ENCODE measurements around the gene KAT8. TPM values are rescaled to one million over a fixed set of nuclear protein-coding genes. Genes with fewer than 3 reads are reported as not detected.

Gene KAT8
- 17.0 and 21.4 TPM in 2 replicates for total RNA-seq (2012; rRNA removed)

GRCh38 chr16:31117384-31118222 lies at the start of gene KAT8:
TSS of gene KAT8 (plus strand) at chr16:31117664. CDS start at chr16:31117682, 18 bp downstream.
- peaks cover 37% of the 10 kb centered on the region for H3K36me3 ChIP-seq (ENCODE audit: insufficient read depth, low read length)
- H3K4me3 ChIP-seq (ENCODE audit: low read length), result peak within 1 kb of the TSS; percentile 77
- H3K4me2 ChIP-seq (ENCODE audit: low read length), result peak within 1 kb of the TSS; percentile 93
- H3K9me3 ChIP-seq (replicated peaks; ENCODE audit: low read length), result no peaks in the 10 kb centered on the region
- no peaks in the 10 kb centered on the region for H3K27me3 ChIP-seq (ENCODE audit: control insufficient read depth, insufficient read depth, low read length)
- H3K9ac ChIP-seq (ENCODE audit: low read depth, low read length), result peak within 1 kb of the TSS; percentile 89
- peaks cover 12% of the 10 kb centered on the region for H3K4me1 ChIP-seq (ENCODE audit: control insufficient read depth, insufficient read depth, low read length)

GRCh38 chr16:31071861-31072260 lies 45.6 kb upstream of the KAT8 start:
- Histone ChIP-seq H3K27me3 (ENCODE audit: control insufficient read depth, insufficient read depth, low read length) (no peaks in the 10 kb centered on the region), H3K4me1 (ENCODE audit: control insufficient read depth, insufficient read depth, low read length) (peaks cover 16% of the 10 kb centered on the region), H3K9ac (ENCODE audit: low read depth, low read length) (peak overlapping the region; percentile 96), H3K4me2 (ENCODE audit: low read length) (peak overlapping the region; percentile 87), H3K9me3 (replicated peaks; ENCODE audit: low read length) (no peaks in the 10 kb centered on the region), H3K4me3 (ENCODE audit: low read length) (peak overlapping the region; percentile 97), H3K36me3 (ENCODE audit: insufficient read depth, low read length) (peaks cover 5% of the 10 kb centered on the region)

- H3K4me2 ChIP-seq (ENCODE audit: low read length), result peak overlapping the region; percentile 87
- H3K27me3 ChIP-seq (ENCODE audit: control insufficient read depth, insufficient read depth, low read length), result no peaks in the 10 kb centered on the region
- peak overlapping the region; percentile 97 for H3K4me3 ChIP-seq (ENCODE audit: low read length)
- H3K4me1 ChIP-seq (ENCODE audit: control insufficient read depth, insufficient read depth, low read length), result peaks cover 16% of the 10 kb centered on the region
- peak overlapping the region; percentile 96 for H3K9ac ChIP-seq (ENCODE audit: low read depth, low read length)
- no peaks in the 10 kb centered on the region for H3K9me3 ChIP-seq (replicated peaks; ENCODE audit: low read length)
- peaks cover 13% of the 10 kb centered on the region for H3K36me3 ChIP-seq (ENCODE audit: insufficient read depth, low read length)
These were observed 44.8 kb upstream of the KAT8 start for GRCh38 chr16:31072540-31073141.

DNA sequence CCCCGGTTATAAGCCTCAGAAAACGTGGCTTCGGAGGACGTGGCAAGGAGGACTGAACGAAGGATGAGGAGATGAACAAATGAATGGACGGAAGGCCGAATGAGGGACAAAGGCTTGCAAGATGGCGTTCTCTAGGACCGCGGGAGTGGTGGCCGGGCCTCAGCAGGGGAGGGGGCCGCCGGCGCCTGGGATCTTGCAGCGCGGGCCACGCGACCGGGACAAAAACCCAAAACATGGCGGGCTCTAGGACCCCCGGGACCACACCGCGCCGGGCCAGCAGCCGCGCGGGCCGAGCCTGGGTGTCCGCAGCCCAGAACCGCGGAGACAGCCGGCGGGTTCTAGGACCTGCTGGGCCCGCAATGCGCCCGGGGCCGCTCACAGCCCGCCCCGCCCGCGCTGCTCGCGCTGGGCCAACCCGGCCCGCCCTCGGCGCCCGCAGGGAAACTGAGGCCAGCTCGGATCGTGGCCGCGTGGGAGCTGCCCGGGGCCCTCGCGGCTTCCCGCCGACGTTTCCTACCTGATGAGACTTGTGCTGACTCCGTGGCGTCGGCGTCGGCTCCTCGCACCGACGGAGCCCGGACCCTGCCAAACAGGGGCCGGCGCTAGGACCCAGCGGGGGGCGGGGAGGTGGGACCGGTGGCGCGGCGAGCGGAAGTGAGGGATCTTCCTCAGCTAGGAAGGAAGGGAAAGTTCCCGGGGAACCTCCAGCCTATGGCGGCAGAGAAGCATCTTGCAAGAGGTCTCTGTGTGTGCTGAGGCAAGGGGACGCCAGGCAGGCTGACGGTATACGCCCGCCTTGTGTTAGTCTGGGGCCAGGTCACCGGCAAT lies 44.1 kb upstream of the KAT8 start:
- peaks cover 20% of the 10 kb centered on the region for H3K36me3 ChIP-seq (ENCODE audit: insufficient read depth, low read length)
- peak overlapping the region; percentile 97 for H3K4me3 ChIP-seq (ENCODE audit: low read length)
- peak overlapping the region; percentile 96 for H3K9ac ChIP-seq (ENCODE audit: low read depth, low read length)
- no peaks in the 10 kb centered on the region for H3K9me3 ChIP-seq (replicated peaks; ENCODE audit: low read length)
- H3K4me1 ChIP-seq (ENCODE audit: control insufficient read depth, insufficient read depth, low read length), result peaks cover 16% of the 10 kb centered on the region
- peak overlapping the region; percentile 87 for H3K4me2 ChIP-seq (ENCODE audit: low read length)
- H3K27me3 ChIP-seq (ENCODE audit: control insufficient read depth, insufficient read depth, low read length), result no peaks in the 10 kb centered on the region

DNA sequence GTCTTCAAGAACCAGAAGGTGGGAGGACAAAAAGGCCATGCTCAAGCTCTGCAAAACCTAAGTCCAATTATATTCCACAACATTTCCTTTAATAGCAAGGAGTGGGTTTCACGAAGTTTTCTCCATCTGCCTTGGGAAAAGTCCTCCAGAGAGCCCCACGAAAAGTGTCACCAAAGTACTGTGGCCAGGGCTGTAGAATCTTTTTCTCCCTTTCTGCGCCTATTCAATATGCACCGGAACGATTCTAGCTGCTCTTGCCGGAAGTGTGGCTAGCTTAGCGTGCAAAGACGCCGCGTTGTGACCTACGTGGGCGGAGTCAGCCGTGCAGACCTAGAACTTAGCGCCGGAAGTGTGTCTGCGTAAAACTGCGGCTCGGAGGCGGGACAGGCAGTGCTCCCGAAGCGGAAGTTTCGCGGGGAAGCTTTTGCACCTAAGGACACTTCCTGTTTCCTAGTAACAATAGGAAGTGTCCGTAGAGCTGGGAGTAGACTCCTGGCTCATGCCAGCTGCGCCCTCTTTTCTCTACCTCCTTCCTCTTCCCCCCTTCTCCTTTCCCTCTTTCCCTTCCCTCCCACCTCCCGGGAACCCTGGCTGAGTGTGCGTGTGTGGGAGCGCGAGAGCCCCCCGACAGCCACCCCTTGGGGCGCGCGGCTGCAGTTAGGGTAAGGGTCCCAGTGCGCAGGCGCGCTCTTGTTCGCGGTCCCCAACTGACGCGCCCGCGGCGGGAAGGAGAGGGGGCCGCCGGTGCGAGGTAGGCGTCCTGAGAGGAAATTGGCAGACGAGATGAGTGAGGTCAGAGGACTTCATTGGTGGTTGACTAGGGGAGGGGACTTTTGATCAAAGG lies 43.3 kb upstream of the KAT8 start, which contains the start of the genes ZNF646 and ZNF668:
Gene ZNF646, plus strand, starts transcription at position 453 of the 844 bp plus-strand sequence. CDS start 1,903 bp downstream, outside the sequence.
Gene ZNF668, minus strand, starts transcription at position 271 of the 844 bp plus-strand sequence. CDS start 9,781 bp downstream, outside the sequence.
- H3K27me3 ChIP-seq (ENCODE audit: control insufficient read depth, insufficient read depth, low read length), result no peaks in the 10 kb centered on the region
- peak within 1 kb of the TSS; percentile 97 for H3K4me3 ChIP-seq (ENCODE audit: low read length)
- H3K36me3 ChIP-seq (ENCODE audit: insufficient read depth, low read length), result peaks cover 28% of the 10 kb centered on the region
- H3K4me1 ChIP-seq (ENCODE audit: control insufficient read depth, insufficient read depth, low read length), result peaks cover 16% of the 10 kb centered on the region
- peak within 1 kb of the TSS; percentile 87 for H3K4me2 ChIP-seq (ENCODE audit: low read length)
- H3K9me3 ChIP-seq (replicated peaks; ENCODE audit: low read length), result no peaks in the 10 kb centered on the region
- H3K9ac ChIP-seq (ENCODE audit: low read depth, low read length), result peak within 1 kb of the TSS; percentile 96

- peaks cover 16% of the 10 kb centered on the region for H3K4me1 ChIP-seq (ENCODE audit: control insufficient read depth, insufficient read depth, low read length)
- H3K4me2 ChIP-seq (ENCODE audit: low read length), result peak overlapping the region; percentile 85
- no peaks in the 10 kb centered on the region for H3K27me3 ChIP-seq (ENCODE audit: control insufficient read depth, insufficient read depth, low read length)
These were observed 42.7 kb upstream of the KAT8 start for GRCh38 chr16:31074814-31075183.

GRCh38 chr16:31076319-31076718 lies 41.1 kb upstream of the KAT8 start:
- H3K9ac ChIP-seq (ENCODE audit: low read depth, low read length), result no peak overlapping the region
- peaks cover 46% of the 10 kb centered on the region for H3K36me3 ChIP-seq (ENCODE audit: insufficient read depth, low read length)

More at GRCh38 chr16:31074814-31075183, 42.7 kb upstream of the KAT8 start:
- no peaks in the 10 kb centered on the region for H3K9me3 ChIP-seq (replicated peaks; ENCODE audit: low read length)
- peaks cover 31% of the 10 kb centered on the region for H3K36me3 ChIP-seq (ENCODE audit: insufficient read depth, low read length)
- H3K9ac ChIP-seq (ENCODE audit: low read depth, low read length), result peak overlapping the region; percentile 96
- peak overlapping the region; percentile 97 for H3K4me3 ChIP-seq (ENCODE audit: low read length)

GRCh38 chr16:31077024-31077423 lies 40.4 kb upstream of the KAT8 start:
- no peak overlapping the region for H3K9ac ChIP-seq (ENCODE audit: low read depth, low read length)

More at GRCh38 chr16:31076319-31076718, 41.1 kb upstream of the KAT8 start:
- no peaks in the 10 kb centered on the region for H3K9me3 ChIP-seq (replicated peaks; ENCODE audit: low read length)
- H3K4me3 ChIP-seq (ENCODE audit: low read length), result no peak overlapping the region
- H3K4me2 ChIP-seq (ENCODE audit: low read length), result no peak overlapping the region
- H3K27me3 ChIP-seq (ENCODE audit: control insufficient read depth, insufficient read depth, low read length), result no peaks in the 10 kb centered on the region
- peaks cover 14% of the 10 kb centered on the region for H3K4me1 ChIP-seq (ENCODE audit: control insufficient read depth, insufficient read depth, low read length)

GRCh38 chr16:31077592-31078396 lies 39.7 kb upstream of the KAT8 start:
- H3K9me3 ChIP-seq (replicated peaks; ENCODE audit: low read length), result no peaks in the 10 kb centered on the region
- H3K27me3 ChIP-seq (ENCODE audit: control insufficient read depth, insufficient read depth, low read length), result no peaks in the 10 kb centered on the region
- H3K4me1 ChIP-seq (ENCODE audit: control insufficient read depth, insufficient read depth, low read length), result peaks cover 7% of the 10 kb centered on the region
- no peak overlapping the region for H3K9ac ChIP-seq (ENCODE audit: low read depth, low read length)
- H3K4me3 ChIP-seq (ENCODE audit: low read length), result no peak overlapping the region
- H3K4me2 ChIP-seq (ENCODE audit: low read length), result no peak overlapping the region
- peaks cover 52% of the 10 kb centered on the region for H3K36me3 ChIP-seq (ENCODE audit: insufficient read depth, low read length)

More at GRCh38 chr16:31077024-31077423, 40.4 kb upstream of the KAT8 start:
- Histone ChIP-seq H3K9me3 (replicated peaks; ENCODE audit: low read length) (no peaks in the 10 kb centered on the region), H3K4me2 (ENCODE audit: low read length) (no peak overlapping the region), H3K4me1 (ENCODE audit: control insufficient read depth, insufficient read depth, low read length) (peaks cover 8% of the 10 kb centered on the region), H3K27me3 (ENCODE audit: control insufficient read depth, insufficient read depth, low read length) (no peaks in the 10 kb centered on the region), H3K36me3 (ENCODE audit: insufficient read depth, low read length) (peaks cover 49% of the 10 kb centered on the region), H3K4me3 (ENCODE audit: low read length) (no peak overlapping the region)
